ENCODE results near the gene TMEM14A. TPM values are rescaled to one million over a fixed set of nuclear protein-coding genes. Genes with fewer than 3 reads are reported as not detected.

The TMEM14A gene
- total and polyA plus RNA-seq, 2 of the 8 experiments (the other 6 are each of a cell fraction or from before 2014, with no cell fraction given), result 11.1 to 11.2 TPM

GRCh38 chr6:52632011-52632410 is 38.9 kb upstream of the TMEM14A start:
- H3K79me1 ChIP-seq (ENCODE audit: low read depth, low read length), result no peaks in the 10 kb centered on the region
- DNase-seq (ENCODE audit: low read depth in 1 of 2, low spot score in 2 of 2) (no peak), FAIRE-seq (no peak)
- H2BK15ac ChIP-seq (ENCODE audit: low read length), result no peak overlapping the region
- H3K27me3 ChIP-seq (replicated peaks in 1 of 4; ENCODE audit: control insufficient read depth in 3 of 4, extremely low read depth in 1 of 4, insufficient read depth in 3 of 4, low read length in 3 of 4), result no peaks in the 10 kb centered on the region
- CTCF ChIA-PET (ENCODE audit: partially characterized antibody), result interaction anchor here (0.8 to 1.2 kb wide), 2 partner anchors 43 to 149 kb away, joined by 3 to 4 read pairs; no protein-coding TSS in a partner anchor
- H3K14ac ChIP-seq (ENCODE audit: insufficient read length), result no peak overlapping the region
- H3K23me2 ChIP-seq (ENCODE audit: low read depth, low read length), result no peaks in the 10 kb centered on the region; the same call in 1 of the 2 replicates
- no peak overlapping the region for H3K4me2 ChIP-seq (ENCODE audit: insufficient read depth in 1 of 2, low read depth in 2 of 2, low read length in 2 of 2)
- no peak overlapping the region for H4K91ac ChIP-seq (replicated peaks; ENCODE audit: insufficient read length, low read length)
- H2BK20ac ChIP-seq (ENCODE audit: low read length), result no peak overlapping the region
- H2BK5ac ChIP-seq (ENCODE audit: low read depth, low read length), result no peak overlapping the region
- H3K36me3 ChIP-seq (ENCODE audit: control insufficient read depth in 2 of 4, insufficient read depth in 4 of 4, low read length in 3 of 4), result no peaks in the 10 kb centered on the region
- H3K18ac ChIP-seq (ENCODE audit: extremely low read depth, low read length), result no peak overlapping the region
- no peak overlapping the region for H3K4ac ChIP-seq (replicated peaks; ENCODE audit: insufficient read length, low read depth, low read length)
- H2BK12ac ChIP-seq (ENCODE audit: low read depth, low read length), result no peak overlapping the region
- 0 out of 7 replicates have a peak, but pooled peaks cover 0 to 2% (median 0%) of the 10 kb centered on the region in 4 experiments for H3K4me1 ChIP-seq (replicated peaks in 1 of 4; ENCODE audit: control insufficient read depth in 3 of 4, insufficient read depth in 4 of 4, low read length in 3 of 4)
- H2BK120ac ChIP-seq (replicated peaks; ENCODE audit: low read depth, low read length), result no peak overlapping the region
- no peak overlapping the region for H3K56ac ChIP-seq (replicated peaks; ENCODE audit: insufficient read length, low read depth, low read length)
- POLR2A ChIA-PET (ENCODE audit: partially characterized antibody), result no interaction called here
- no peak overlapping the region for H4K5ac ChIP-seq (ENCODE audit: insufficient read length, low read depth, low read length)
- no peak overlapping the region for H3K9ac ChIP-seq (replicated peaks in 1 of 4; ENCODE audit: extremely low read depth in 1 of 4, low read depth in 3 of 4, low read length in 3 of 4)
- no peak overlapping the region for H4K8ac ChIP-seq (ENCODE audit: extremely low read depth, insufficient read depth, low read length)
- H2AFZ ChIP-seq (ENCODE audit: low read length), result no peak overlapping the region
- no peak overlapping the region for H3K23ac ChIP-seq (ENCODE audit: insufficient read length)
- H3K9me3 ChIP-seq (ENCODE audit: insufficient read depth in 2 of 2, low read depth in 1 of 2, low read length in 1 of 2), result no peaks in the 10 kb centered on the region
- 83% methylated on average over 1 of the region's 1 CpG; no CpG with 5 or more reads in 1 of the 2 experiments for WGBS, 2 experiments (ENCODE audit: extremely low coverage in 1 of 2, insufficient coverage in 1 of 2, insufficient read length in 1 of 2, insufficient replicate concordance in 2 of 2, low coverage in 1 of 2, low lambda C conversion rate in 2 of 2, missing lambda C conversion rate in 1 of 2)
- no peaks in the 10 kb centered on the region for H4K20me1 ChIP-seq (replicated peaks in 1 of 2; ENCODE audit: control insufficient read depth in 1 of 2, insufficient read depth in 2 of 2, low read length in 2 of 2)
- no peak overlapping the region for H3K4me3 ChIP-seq (ENCODE audit: extremely low read depth in 1 of 4, insufficient read depth in 2 of 4, low read depth in 3 of 4, low read length in 4 of 4)
- H2AK5ac ChIP-seq (ENCODE audit: low read depth, low read length), result no peak overlapping the region
- no peak overlapping the region for H3K27ac ChIP-seq (ENCODE audit: low read depth, low read length)
- no peaks in the 10 kb centered on the region for H3K79me2 ChIP-seq (ENCODE audit: control insufficient read depth in 1 of 2, insufficient read depth in 2 of 2, low read length in 2 of 2)
- TF ChIP-seq, protein P1, sequence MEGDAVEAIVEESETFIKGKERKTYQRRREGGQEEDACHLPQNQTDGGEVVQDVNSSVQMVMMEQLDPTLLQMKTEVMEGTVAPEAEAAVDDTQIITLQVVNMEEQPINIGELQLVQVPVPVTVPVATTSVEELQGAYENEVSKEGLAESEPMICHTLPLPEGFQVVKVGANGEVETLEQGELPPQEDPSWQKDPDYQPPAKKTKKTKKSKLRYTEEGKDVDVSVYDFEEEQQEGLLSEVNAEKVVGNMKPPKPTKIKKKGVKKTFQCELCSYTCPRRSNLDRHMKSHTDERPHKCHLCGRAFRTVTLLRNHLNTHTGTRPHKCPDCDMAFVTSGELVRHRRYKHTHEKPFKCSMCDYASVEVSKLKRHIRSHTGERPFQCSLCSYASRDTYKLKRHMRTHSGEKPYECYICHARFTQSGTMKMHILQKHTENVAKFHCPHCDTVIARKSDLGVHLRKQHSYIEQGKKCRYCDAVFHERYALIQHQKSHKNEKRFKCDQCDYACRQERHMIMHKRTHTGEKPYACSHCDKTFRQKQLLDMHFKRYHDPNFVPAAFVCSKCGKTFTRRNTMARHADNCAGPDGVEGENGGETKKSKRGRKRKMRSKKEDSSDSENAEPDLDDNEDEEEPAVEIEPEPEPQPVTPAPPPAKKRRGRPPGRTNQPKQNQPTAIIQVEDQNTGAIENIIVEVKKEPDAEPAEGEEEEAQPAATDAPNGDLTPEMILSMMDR (IDR thresholded peaks at IDR 0.05; ENCODE audit: control extremely low read depth in 1 of 3, insufficient read depth in 1 of 3, low read depth in 1 of 3, low read length in 3 of 3), result no peak
- TF ChIP-seq CBX5 (IDR thresholded peaks at IDR 0.05; ENCODE audit: low read depth, low read length) (no peak), NANOG (IDR thresholded peaks at IDR 0.05; ENCODE audit: insufficient read depth, low read depth, low read length, poor library complexity, severe bottlenecking) (no peak), ASH2L (IDR thresholded peaks at IDR 0.05; ENCODE audit: low read length) (no peak), KDM1A (IDR thresholded peaks at IDR 0.05; ENCODE audit: borderline replicate concordance, low read length) (no peak), SP4 (IDR thresholded peaks at IDR 0.05; ENCODE audit: low read length) (no peak), PHF8 (conservative IDR thresholded peaks at IDR 0.05; ENCODE audit: low read depth, low read length) (no peak), ZNF274 (IDR thresholded peaks at IDR 0.05; ENCODE audit: borderline replicate concordance, extremely low read depth, low read length) (no peak), BCL11A (IDR thresholded peaks at IDR 0.05; ENCODE audit: low read depth in 2 of 2, low read length in 2 of 2) (no peak), CREB1 (IDR thresholded peaks at IDR 0.05) (no peak), CHD2 (IDR thresholded peaks at IDR 0.05; ENCODE audit: low read length) (no peak)
